Epithelial cell of prostate (primary cell): ENCODE results near the gene GRB10.

Source experiments
- DNase-seq: peaks from one replicate; pipeline ENCODE4 v3.0.0-alpha.2; 2011; ENCODE audit warnings: low read depth, low spot score
- H3K27ac ChIP-seq: fragments of 450-650 bp; 2 replicates; pipeline ENCODE4 v1.5.1; 2017; ENCODE audit warnings: mild to moderate bottlenecking

The GRB10 gene

DNA sequence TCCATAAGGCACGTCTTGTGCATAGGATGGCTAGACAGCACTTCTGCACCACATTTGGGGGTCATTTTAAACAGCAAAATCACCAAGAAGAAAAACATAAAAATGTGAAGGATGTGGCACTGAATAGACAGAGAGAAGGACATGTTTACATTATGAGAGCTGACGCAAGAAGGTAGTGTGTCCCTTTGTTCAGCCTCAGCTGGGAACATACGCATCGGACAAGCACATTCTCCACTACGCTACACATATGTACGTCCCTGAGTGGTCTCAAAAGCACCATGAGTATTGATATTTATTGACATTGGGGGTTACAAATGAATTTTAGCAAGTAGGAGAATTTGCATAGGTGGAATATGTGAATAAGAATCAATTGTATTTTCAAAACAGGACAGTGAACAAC, 237.7 kb downstream of the GRB10 start:
- no peak overlapping the region for H3K27ac ChIP-seq
- DNase-seq = no peak

DNA sequence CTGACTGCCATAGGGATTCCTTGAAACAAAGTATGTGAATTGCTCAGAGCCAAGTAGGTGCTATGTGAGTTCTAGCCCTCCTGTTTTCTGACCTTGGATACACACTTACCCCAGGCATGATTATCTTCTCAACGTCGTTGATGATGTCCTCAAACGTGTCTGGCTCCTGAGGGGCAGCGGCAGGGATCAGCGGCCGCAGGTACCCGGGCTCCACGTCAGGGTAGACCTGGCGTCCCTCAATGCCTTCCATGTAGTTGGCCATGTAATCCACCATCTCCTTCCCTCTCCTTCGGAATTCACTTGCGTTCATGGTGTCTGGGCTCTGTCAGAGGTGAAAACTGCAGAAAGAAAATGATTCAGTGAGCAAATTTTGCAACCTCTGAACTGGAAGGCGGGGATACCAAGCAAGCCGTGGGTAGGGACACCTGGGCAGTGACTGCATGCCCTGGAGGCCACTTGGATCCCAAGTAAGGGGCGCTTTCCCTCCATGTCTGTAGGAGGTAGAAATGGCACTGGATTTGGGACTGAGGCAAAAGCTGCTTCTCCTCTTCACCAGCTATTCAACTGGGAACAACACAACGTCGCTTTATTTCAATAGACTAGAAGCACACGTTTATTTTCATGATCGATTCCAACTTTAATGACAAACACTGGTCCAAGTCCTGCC, 238.8 kb downstream of the GRB10 start:
- H3K27ac ChIP-seq = no peak overlapping the region
- DNase-seq = no peak

DNA sequence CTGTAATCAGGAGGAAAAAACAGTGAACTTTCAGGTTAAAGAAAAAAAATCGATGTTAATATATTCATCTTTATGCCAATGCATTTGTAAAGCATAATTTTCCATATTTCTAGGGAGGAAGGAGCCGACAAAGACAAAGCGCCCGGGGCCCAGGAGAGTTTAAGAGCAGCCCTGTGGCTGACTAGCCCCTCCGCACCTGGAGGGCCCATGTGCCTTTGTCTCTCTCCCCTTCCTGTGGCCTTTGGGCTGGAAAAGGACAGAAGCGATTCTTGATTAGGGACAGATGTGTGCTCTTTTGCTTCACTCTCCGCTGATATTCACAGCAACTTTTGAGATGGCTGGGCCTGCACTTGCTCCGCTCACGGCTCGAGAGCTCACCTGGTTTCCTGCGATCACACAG, 240.6 kb downstream of the GRB10 start:
- no peak overlapping the region for H3K27ac ChIP-seq
- no peak for DNase-seq

DNA sequence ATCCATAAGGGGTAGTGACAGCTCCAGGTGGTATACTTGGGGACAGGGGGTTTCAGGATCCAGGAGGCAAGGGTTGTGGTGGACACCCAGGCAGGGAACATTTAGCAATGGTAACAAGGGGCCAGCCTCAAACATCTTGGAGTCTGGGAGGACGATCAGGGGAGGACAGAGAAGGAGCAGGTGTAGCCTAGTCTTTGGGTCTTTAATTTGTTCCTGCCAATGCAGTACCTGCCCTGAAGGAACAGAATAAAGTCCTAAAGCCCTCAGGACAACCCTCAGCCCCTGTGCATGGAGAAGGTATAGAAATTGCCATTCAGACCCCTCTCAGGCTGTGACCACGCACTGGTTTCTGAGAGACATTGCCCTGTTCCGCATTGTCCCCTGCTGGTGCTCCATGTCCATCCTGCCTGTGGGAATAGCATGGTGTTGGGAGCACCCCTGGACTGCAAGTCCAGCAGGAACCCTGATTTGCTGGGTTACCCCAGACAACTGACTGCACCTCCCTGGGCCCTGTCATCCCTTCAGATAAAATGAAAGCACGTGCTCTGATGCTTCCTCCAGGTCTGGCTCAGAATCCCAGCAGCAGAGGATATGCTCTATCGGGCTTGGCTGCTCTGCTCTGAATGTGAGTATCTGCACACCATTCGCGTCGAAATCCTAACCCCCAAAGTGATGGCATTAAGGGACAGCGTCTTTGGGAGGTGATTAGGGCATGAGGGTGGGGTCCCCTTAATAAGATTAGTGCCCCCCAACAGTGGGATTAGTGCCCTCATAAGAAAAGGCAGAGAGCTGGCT, 241.7 kb downstream of the GRB10 start:
- no peak for DNase-seq

More for the DNA sequence above, 241.7 kb downstream of the GRB10 start:
- no peak overlapping the region for H3K27ac ChIP-seq
